Rectal smooth muscle tissue (tissue), 1 donor: ENCODE results near the gene TMPRSS6.

ENCODE experiments used
- H3K27ac ChIP-seq: one replicate; pipeline ENCODE4 v1.7.0; 2013; ENCODE audit warnings: low read depth, low read length, inconsistent platforms
- H3K27me3 ChIP-seq: one replicate; pipeline ENCODE4 v1.7.0; 2013; ENCODE audit warnings: low read length; ENCODE audit not compliant: control insufficient read depth, insufficient read depth
- H3K36me3 ChIP-seq: one replicate; pipeline ENCODE4 v1.7.0; 2013; ENCODE audit warnings: low read length; ENCODE audit not compliant: control insufficient read depth, insufficient read depth
- H3K4me1 ChIP-seq: one replicate; pipeline ENCODE4 v1.7.0; 2013; ENCODE audit warnings: low read length; ENCODE audit not compliant: control insufficient read depth, insufficient read depth
- H3K4me3 ChIP-seq: one replicate; pipeline ENCODE4 v1.7.0; 2013; ENCODE audit warnings: low read length
- H3K9ac ChIP-seq: one replicate; pipeline ENCODE4 v1.7.0; 2013; ENCODE audit warnings: low read length

TMPRSS6 gene

GRCh38 chr22:37103151-37103550, 6.4 kb downstream of the TMPRSS6 start:
- Histone ChIP-seq H3K4me3 (no peak overlapping the region), H3K9ac (no peak overlapping the region), H3K27me3 (peaks cover under 1% of the 10 kb centered on the region), H3K27ac (no peak overlapping the region), H3K36me3 (no peaks in the 10 kb centered on the region), H3K4me1 (no peaks in the 10 kb centered on the region)

GRCh38 chr22:37101311-37102066, 8.0 kb downstream of the TMPRSS6 start:
- no peak overlapping the region for H3K9ac ChIP-seq
- no peak overlapping the region for H3K4me3 ChIP-seq
- H3K27ac ChIP-seq: no peak overlapping the region
- peaks cover 10% of the 10 kb centered on the region for H3K27me3 ChIP-seq
- H3K4me1 ChIP-seq: no peaks in the 10 kb centered on the region
- H3K36me3 ChIP-seq: no peaks in the 10 kb centered on the region

GRCh38 chr22:37100589-37101127, 8.9 kb downstream of the TMPRSS6 start:
- no peaks in the 10 kb centered on the region for H3K36me3 ChIP-seq
- no peak overlapping the region for H3K9ac ChIP-seq
- H3K27ac ChIP-seq: no peak overlapping the region
- peaks cover 10% of the 10 kb centered on the region for H3K27me3 ChIP-seq
- H3K4me1 ChIP-seq: no peaks in the 10 kb centered on the region
- no peak overlapping the region for H3K4me3 ChIP-seq

- no peak overlapping the region for H3K27ac ChIP-seq
- no peak overlapping the region for H3K9ac ChIP-seq
These were observed 10.4 kb downstream of the TMPRSS6 start for GRCh38 chr22:37098976-37099591.

GRCh38 chr22:37097346-37097745, 12.2 kb downstream of the TMPRSS6 start:
- Histone ChIP-seq H3K4me1 (no peaks in the 10 kb centered on the region), H3K9ac (no peak overlapping the region), H3K36me3 (no peaks in the 10 kb centered on the region), H3K27ac (no peak overlapping the region), H3K27me3 (peaks cover 14% of the 10 kb centered on the region), H3K4me3 (no peak overlapping the region)

More at GRCh38 chr22:37098976-37099591, 10.4 kb downstream of the TMPRSS6 start:
- Histone ChIP-seq H3K4me1 (no peaks in the 10 kb centered on the region), H3K4me3 (no peak overlapping the region), H3K27me3 (peaks cover 14% of the 10 kb centered on the region), H3K36me3 (no peaks in the 10 kb centered on the region)

GRCh38 chr22:37095113-37095512, 14.4 kb downstream of the TMPRSS6 start:
- peaks cover 14% of the 10 kb centered on the region for H3K27me3 ChIP-seq
- no peak overlapping the region for H3K27ac ChIP-seq
- H3K4me3 ChIP-seq: no peak overlapping the region
- no peaks in the 10 kb centered on the region for H3K4me1 ChIP-seq
- H3K36me3 ChIP-seq: no peaks in the 10 kb centered on the region
- no peak overlapping the region for H3K9ac ChIP-seq

GRCh38 chr22:37094239-37094638, 15.3 kb downstream of the TMPRSS6 start:
- Histone ChIP-seq H3K4me3 (no peak overlapping the region), H3K27ac (no peak overlapping the region), H3K9ac (no peak overlapping the region), H3K27me3 (peaks cover 18% of the 10 kb centered on the region), H3K4me1 (no peaks in the 10 kb centered on the region), H3K36me3 (no peaks in the 10 kb centered on the region)

- Histone ChIP-seq H3K27ac (no peak overlapping the region), H3K27me3 (peaks cover 16% of the 10 kb centered on the region), H3K36me3 (no peaks in the 10 kb centered on the region), H3K4me1 (no peaks in the 10 kb centered on the region), H3K4me3 (no peak overlapping the region), H3K9ac (no peak overlapping the region)
These were observed 16.5 kb downstream of the TMPRSS6 start for GRCh38 chr22:37092997-37093396.

GRCh38 chr22:37091994-37092393, 17.5 kb downstream of the TMPRSS6 start:
- Histone ChIP-seq H3K36me3 (no peaks in the 10 kb centered on the region), H3K4me3 (no peak overlapping the region), H3K27ac (no peak overlapping the region), H3K4me1 (no peaks in the 10 kb centered on the region), H3K27me3 (peaks cover 10% of the 10 kb centered on the region), H3K9ac (no peak overlapping the region)

GRCh38 chr22:37090920-37091695, 18.4 kb downstream of the TMPRSS6 start:
- no peak overlapping the region for H3K27ac ChIP-seq
- no peak overlapping the region for H3K9ac ChIP-seq
- H3K36me3 ChIP-seq: no peaks in the 10 kb centered on the region
- H3K27me3 ChIP-seq: peaks cover 8% of the 10 kb centered on the region
- no peaks in the 10 kb centered on the region for H3K4me1 ChIP-seq
- H3K4me3 ChIP-seq: no peak overlapping the region

- H3K27me3 ChIP-seq: peaks cover 4% of the 10 kb centered on the region
- H3K9ac ChIP-seq: no peak overlapping the region
- H3K27ac ChIP-seq: no peak overlapping the region
These were observed 20.1 kb downstream of the TMPRSS6 start for GRCh38 chr22:37089434-37089833.

GRCh38 chr22:37088750-37089408, 20.6 kb downstream of the TMPRSS6 start:
- Histone ChIP-seq H3K4me3 (no peak overlapping the region), H3K27ac (no peak overlapping the region), H3K27me3 (peaks cover 4% of the 10 kb centered on the region), H3K36me3 (no peaks in the 10 kb centered on the region), H3K9ac (no peak overlapping the region), H3K4me1 (no peaks in the 10 kb centered on the region)

More at GRCh38 chr22:37089434-37089833, 20.1 kb downstream of the TMPRSS6 start:
- Histone ChIP-seq H3K4me1 (no peaks in the 10 kb centered on the region), H3K4me3 (no peak overlapping the region), H3K36me3 (no peaks in the 10 kb centered on the region)
